Measurements from ENCODE around the gene TNRC6A.
"Not testable (repeated sequence)": the region's sequence is repeated elsewhere in the genome, so short reads cannot be mapped to it uniquely, and the experiment has no call there.

Gene TNRC6A

GRCh38 chr16:24833352-24833751 is 103.9 kb downstream of the TNRC6A start:
- H3K27ac Mint-ChIP-seq: no peak overlapping the region
- H3K9me3 Mint-ChIP-seq: no peaks in the 10 kb centered on the region
- H3K36me3 Mint-ChIP-seq: peaks cover 10% of the 10 kb centered on the region
- no peak overlapping the region for H3K4me3 Mint-ChIP-seq
- no peaks in the 10 kb centered on the region for H3K27me3 Mint-ChIP-seq
- H3K4me1 Mint-ChIP-seq: no peaks in the 10 kb centered on the region
- no peak for ATAC-seq

GRCh38 chr16:24834459-24835335 is 105.2 kb downstream of the TNRC6A start:
- H3K4me1 Mint-ChIP-seq: peaks cover 4% of the 10 kb centered on the region
- no peaks in the 10 kb centered on the region for H3K9me3 Mint-ChIP-seq
- ATAC-seq: no peak
- no peak overlapping the region for H3K27ac Mint-ChIP-seq
- no peaks in the 10 kb centered on the region for H3K27me3 Mint-ChIP-seq
- H3K4me3 Mint-ChIP-seq: no peak overlapping the region
- peaks cover 10% of the 10 kb centered on the region for H3K36me3 Mint-ChIP-seq

GRCh38 chr16:24836836-24837235 is 107.4 kb downstream of the TNRC6A start:
- Mint-ChIP-seq H3K27me3 (no peaks in the 10 kb centered on the region), H3K9me3 (no peaks in the 10 kb centered on the region), H3K4me1 (peaks cover 4% of the 10 kb centered on the region), H3K4me3 (no peak overlapping the region), H3K27ac (no peak overlapping the region), H3K36me3 (peaks cover 10% of the 10 kb centered on the region)
- ATAC-seq: no peak

- Mint-ChIP-seq H3K4me1 (peaks cover 4% of the 10 kb centered on the region), H3K36me3 (peaks cover 5% of the 10 kb centered on the region), H3K27me3 (no peaks in the 10 kb centered on the region), H3K27ac (no peak overlapping the region), H3K4me3 (no peak overlapping the region), H3K9me3 (no peaks in the 10 kb centered on the region)
- no peak for ATAC-seq
Measured at GRCh38 chr16:24837969-24838368, 108.5 kb downstream of the TNRC6A start.

GRCh38 chr16:24838554-24839266 is 109.3 kb downstream of the TNRC6A start:
- no peak overlapping the region for H3K27ac Mint-ChIP-seq
- ATAC-seq: no peak
- H3K9me3 Mint-ChIP-seq: no peaks in the 10 kb centered on the region
- H3K27me3 Mint-ChIP-seq: no peaks in the 10 kb centered on the region
- H3K36me3 Mint-ChIP-seq: peaks cover 5% of the 10 kb centered on the region
- H3K4me1 Mint-ChIP-seq: peaks cover 4% of the 10 kb centered on the region
- H3K4me3 Mint-ChIP-seq: no peak overlapping the region

GRCh38 chr16:24839347-24839972 is 110.0 kb downstream of the TNRC6A start:
- no peaks in the 10 kb centered on the region for H3K27me3 Mint-ChIP-seq
- H3K9me3 Mint-ChIP-seq: no peaks in the 10 kb centered on the region
- no peak for ATAC-seq

GRCh38 chr16:24841291-24841690 is 111.8 kb downstream of the TNRC6A start:
- no peak for ATAC-seq
- no peaks in the 10 kb centered on the region for H3K9me3 Mint-ChIP-seq
- no peak overlapping the region for H3K4me3 Mint-ChIP-seq
- peaks cover 4% of the 10 kb centered on the region for H3K4me1 Mint-ChIP-seq
- H3K36me3 Mint-ChIP-seq: peaks cover 6% of the 10 kb centered on the region
- H3K27me3 Mint-ChIP-seq: no peaks in the 10 kb centered on the region
- no peak overlapping the region for H3K27ac Mint-ChIP-seq

More at GRCh38 chr16:24839347-24839972, 110.0 kb downstream of the TNRC6A start:
- H3K36me3 Mint-ChIP-seq: peaks cover 10% of the 10 kb centered on the region
- H3K27ac Mint-ChIP-seq: no peak overlapping the region
- no peak overlapping the region for H3K4me3 Mint-ChIP-seq
- H3K4me1 Mint-ChIP-seq: peaks cover 4% of the 10 kb centered on the region

- peaks cover 6% of the 10 kb centered on the region for H3K36me3 Mint-ChIP-seq
- no peaks in the 10 kb centered on the region for H3K4me1 Mint-ChIP-seq
- no peak overlapping the region for H3K4me3 Mint-ChIP-seq
- H3K9me3 Mint-ChIP-seq: no peaks in the 10 kb centered on the region
- no peak for ATAC-seq
- no peak overlapping the region for H3K27ac Mint-ChIP-seq
- H3K27me3 Mint-ChIP-seq: peaks cover 11% of the 10 kb centered on the region
Measured at GRCh38 chr16:24844101-24845030, 114.9 kb downstream of the TNRC6A start.

GRCh38 chr16:24845031-24845365 is 115.5 kb downstream of the TNRC6A start:
- not testable (repeated sequence) for H3K4me1 Mint-ChIP-seq, H3K4me3 Mint-ChIP-seq, H3K36me3 Mint-ChIP-seq

GRCh38 chr16:24845726-24846547 is 116.5 kb downstream of the TNRC6A start, which contains the start of gene SLC5A11:
Gene SLC5A11 (plus strand): TSS chr16:24845963. CDS start chr16:24858644, 12,681 bp downstream.
- no peak for ATAC-seq
- Mint-ChIP-seq H3K4me3 (no peak within 1 kb of the TSS), H3K27me3 (peaks cover 11% of the 10 kb centered on the region), H3K9me3 (no peaks in the 10 kb centered on the region), H3K4me1 (no peaks in the 10 kb centered on the region), H3K27ac (no peak within 1 kb of the TSS), H3K36me3 (peaks cover 6% of the 10 kb centered on the region)

More at GRCh38 chr16:24845031-24845365, 115.5 kb downstream of the TNRC6A start:
- H3K27me3 Mint-ChIP-seq: peaks cover 11% of the 10 kb centered on the region
- ATAC-seq, H3K27ac Mint-ChIP-seq, H3K9me3 Mint-ChIP-seq: not testable (repeated sequence)

- H3K27ac Mint-ChIP-seq: no peak overlapping the region
- no peaks in the 10 kb centered on the region for H3K9me3 Mint-ChIP-seq
- no peak overlapping the region for H3K4me3 Mint-ChIP-seq
- H3K36me3 Mint-ChIP-seq: peaks cover 6% of the 10 kb centered on the region
- H3K27me3 Mint-ChIP-seq: peaks cover 11% of the 10 kb centered on the region
- ATAC-seq: no peak
- no peaks in the 10 kb centered on the region for H3K4me1 Mint-ChIP-seq
Measured at GRCh38 chr16:24846548-24847357, 117.3 kb downstream of the TNRC6A start.

GRCh38 chr16:24847358-24847664 is 117.9 kb downstream of the TNRC6A start:
- no peak overlapping the region for H3K27ac Mint-ChIP-seq
- H3K27me3 Mint-ChIP-seq: peaks cover 11% of the 10 kb centered on the region
- peaks cover 6% of the 10 kb centered on the region for H3K36me3 Mint-ChIP-seq
- no peak for ATAC-seq
- no peak overlapping the region for H3K4me3 Mint-ChIP-seq
- no peaks in the 10 kb centered on the region for H3K9me3 Mint-ChIP-seq
- no peaks in the 10 kb centered on the region for H3K4me1 Mint-ChIP-seq

GRCh38 chr16:24848065-24848464 is 118.6 kb downstream of the TNRC6A start:
- H3K36me3 Mint-ChIP-seq: peaks cover 6% of the 10 kb centered on the region
- ATAC-seq: no peak
- no peaks in the 10 kb centered on the region for H3K4me1 Mint-ChIP-seq
- no peak overlapping the region for H3K4me3 Mint-ChIP-seq
- H3K9me3 Mint-ChIP-seq: no peaks in the 10 kb centered on the region
- peaks cover 11% of the 10 kb centered on the region for H3K27me3 Mint-ChIP-seq
- H3K27ac Mint-ChIP-seq: no peak overlapping the region
